Umbilical cord (tissue), 2 donors: ENCODE data around the gene ACSS2. TPM values are rescaled to one million over a fixed set of nuclear protein-coding genes. Genes with fewer than 3 reads are reported as not detected.
A peak's percentile ranks its signal among the peaks of the same experiment; 100 is the strongest.
"Not testable (repeated sequence)": the region's sequence is repeated elsewhere in the genome, so short reads cannot be mapped to it uniquely, and the experiment has no call there.

ENCODE experiments used
- DNase-seq: peaks from one replicate; pipeline ENCODE4 v3.0.0-alpha.2; 2015; ENCODE audit warnings: low spot score
- total RNA-seq: library from RNA; depleted of rRNA; stranded (reverse); fragments of >200 nt; gene quantifications from one replicate; pipeline ENCODE4 v1.2.3, GENCODE V29; 2014; ENCODE audit warnings: low replicate concordance; ENCODE audit not compliant: insufficient read depth

ACSS2 gene
- total RNA-seq, 1 donor from 2014 or later: 49.1 TPM

- DNase-seq: no peak
Measured at GRCh38 chr20:34873583-34874093, 2.8 kb upstream of the ACSS2 start.

- peak; percentile 90 for DNase-seq
Measured at GRCh38 chr20:34874094-34874654, 2.2 kb upstream of the ACSS2 start.

- DNase-seq: peak; percentile 98
Measured at GRCh38 chr20:34875642-34876405, 588 bp upstream of the ACSS2 start.

GRCh38 chr20:34880215-34880850, 3.9 kb downstream of the ACSS2 start:
- DNase-seq: no peak

GRCh38 chr20:34880971-34881370, 4.6 kb downstream of the ACSS2 start:
- DNase-seq: not testable (repeated sequence)

- no peak for DNase-seq
Measured at GRCh38 chr20:34881689-34882088, 5.3 kb downstream of the ACSS2 start.

GRCh38 chr20:34883087-34883688, 6.8 kb downstream of the ACSS2 start:
- DNase-seq: no peak

GRCh38 chr20:34883809-34884208, 7.4 kb downstream of the ACSS2 start:
- DNase-seq: no peak

- DNase-seq: no peak
Measured at GRCh38 chr20:34884260-34884659, 7.8 kb downstream of the ACSS2 start.

GRCh38 chr20:34886122-34886521, 9.7 kb downstream of the ACSS2 start:
- no peak for DNase-seq

GRCh38 chr20:34887023-34887422, 10.6 kb downstream of the ACSS2 start:
- no peak for DNase-seq

- no peak for DNase-seq
Measured at GRCh38 chr20:34888468-34888867, 12.1 kb downstream of the ACSS2 start.

- peak; percentile 32 for DNase-seq
Measured at GRCh38 chr20:34891166-34892062, 15.0 kb downstream of the ACSS2 start.

- no peak for DNase-seq
Measured at GRCh38 chr20:34892671-34893070, 16.3 kb downstream of the ACSS2 start.

GRCh38 chr20:34894723-34895122, 18.3 kb downstream of the ACSS2 start:
- no peak for DNase-seq

GRCh38 chr20:34895465-34895864, 19.1 kb downstream of the ACSS2 start:
- DNase-seq: no peak

GRCh38 chr20:34896086-34896621, 19.7 kb downstream of the ACSS2 start:
- peak; percentile 72 for DNase-seq

- not testable (repeated sequence) for DNase-seq
Measured at GRCh38 chr20:34898129-34898528, 21.7 kb downstream of the ACSS2 start.

- DNase-seq: not testable (repeated sequence)
Measured at GRCh38 chr20:34898731-34899130, 22.3 kb downstream of the ACSS2 start.

- no peak for DNase-seq
Measured at GRCh38 chr20:34904202-34904621, 27.8 kb downstream of the ACSS2 start.
